Measurements from ENCODE around the gene SMOC1. TPM values are rescaled to one million over a fixed set of nuclear protein-coding genes. Genes with fewer than 3 reads are reported as not detected.

SMOC1 gene
- total and polyA plus RNA-seq, 8 donors = 1.2 to 3.3 (median 2.1) TPM; not detected in 2

- no peaks in the 10 kb centered on the region for H3K4me1 ChIP-seq
- TF ChIP-seq POLR2A (IDR thresholded peaks at IDR 0.05) (no peak), EP300 (IDR thresholded peaks at IDR 0.05) (no peak), POLR2AphosphoS5 (IDR thresholded peaks at IDR 0.05) (no peak)
- TF ChIP-seq, protein P1, sequence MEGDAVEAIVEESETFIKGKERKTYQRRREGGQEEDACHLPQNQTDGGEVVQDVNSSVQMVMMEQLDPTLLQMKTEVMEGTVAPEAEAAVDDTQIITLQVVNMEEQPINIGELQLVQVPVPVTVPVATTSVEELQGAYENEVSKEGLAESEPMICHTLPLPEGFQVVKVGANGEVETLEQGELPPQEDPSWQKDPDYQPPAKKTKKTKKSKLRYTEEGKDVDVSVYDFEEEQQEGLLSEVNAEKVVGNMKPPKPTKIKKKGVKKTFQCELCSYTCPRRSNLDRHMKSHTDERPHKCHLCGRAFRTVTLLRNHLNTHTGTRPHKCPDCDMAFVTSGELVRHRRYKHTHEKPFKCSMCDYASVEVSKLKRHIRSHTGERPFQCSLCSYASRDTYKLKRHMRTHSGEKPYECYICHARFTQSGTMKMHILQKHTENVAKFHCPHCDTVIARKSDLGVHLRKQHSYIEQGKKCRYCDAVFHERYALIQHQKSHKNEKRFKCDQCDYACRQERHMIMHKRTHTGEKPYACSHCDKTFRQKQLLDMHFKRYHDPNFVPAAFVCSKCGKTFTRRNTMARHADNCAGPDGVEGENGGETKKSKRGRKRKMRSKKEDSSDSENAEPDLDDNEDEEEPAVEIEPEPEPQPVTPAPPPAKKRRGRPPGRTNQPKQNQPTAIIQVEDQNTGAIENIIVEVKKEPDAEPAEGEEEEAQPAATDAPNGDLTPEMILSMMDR (IDR thresholded peaks at IDR 0.05) = no peak
- H3K36me3 ChIP-seq = no peaks in the 10 kb centered on the region
- no peaks in the 10 kb centered on the region for H3K9me3 ChIP-seq
- 81 to 91% (median 88%) methylated on average over 8 of the region's 8 CpGs for WGBS, 5 donors
- intact Hi-C loops (cut with DNase I; ENCODE audit: low total_unique reads) = no loop called here
- no peak for DNase-seq
- no peak overlapping the region for H3K27ac ChIP-seq
- H3K27me3 ChIP-seq = peaks cover 0 to 4% (median 0%) of the 10 kb centered on the region in 3 donors
- H3K4me3 ChIP-seq = no peak overlapping the region
Observed at GRCh38 chr14:70033116-70033515, 153.9 kb downstream of the SMOC1 start.

- Histone ChIP-seq H3K36me3 (no peaks in the 10 kb centered on the region), H3K27ac (no peak overlapping the region), H3K4me3 (no peak overlapping the region), H3K4me1 (no peaks in the 10 kb centered on the region), H3K27me3 (peaks cover 0 to under 1% (median 0%) of the 10 kb centered on the region in 3 donors), H3K9me3 (no peaks in the 10 kb centered on the region)
- DNase-seq = no peak
- no peak for TF ChIP-seq POLR2A (IDR thresholded peaks at IDR 0.05)
- TF ChIP-seq EP300 (IDR thresholded peaks at IDR 0.05) = no peak
- TF ChIP-seq, protein P1 (IDR thresholded peaks at IDR 0.05) = no peak
- no peak for TF ChIP-seq POLR2AphosphoS5 (IDR thresholded peaks at IDR 0.05)
- 67 to 87% (median 78%) methylated on average over 2 of the region's 2 CpGs for WGBS, 5 donors
- intact Hi-C loops (cut with DNase I; ENCODE audit: low total_unique reads) = no loop called here
Observed at GRCh38 chr14:70033561-70033960, 154.3 kb downstream of the SMOC1 start.

GRCh38 chr14:70034257-70034656 is 155.0 kb downstream of the SMOC1 start:
- Histone ChIP-seq H3K9me3 (no peaks in the 10 kb centered on the region), H3K36me3 (no peaks in the 10 kb centered on the region)

DNA sequence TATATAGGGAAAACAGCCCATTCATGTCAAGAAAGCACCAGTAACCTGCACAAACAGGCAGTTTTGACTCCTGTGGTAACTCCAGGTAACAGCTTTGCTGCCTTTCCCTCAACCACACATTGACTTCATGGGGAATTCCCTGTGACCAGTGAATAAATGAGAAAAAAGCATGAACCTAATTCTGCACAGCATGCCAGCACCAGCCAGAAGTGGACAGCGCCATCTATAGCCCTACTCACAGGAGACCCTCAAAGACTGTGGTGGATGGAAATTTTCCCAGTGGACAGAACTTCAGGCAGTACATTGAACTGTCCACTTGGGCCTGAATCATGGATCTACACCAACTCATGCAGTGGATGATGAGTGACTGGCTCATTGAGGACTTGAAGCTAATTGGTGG is 157.4 kb downstream of the SMOC1 start:
- intact Hi-C loops (cut with DNase I; ENCODE audit: low total_unique reads) = no loop called here
- 45 to 77% (median 61%) methylated on average over 1 of the region's 1 CpG for WGBS, 5 donors
- Histone ChIP-seq H3K27me3 (no peaks in the 10 kb centered on the region), H3K9me3 (no peaks in the 10 kb centered on the region), H3K4me3 (no peak overlapping the region), H3K27ac (no peak overlapping the region), H3K4me1 (no peaks in the 10 kb centered on the region), H3K36me3 (no peaks in the 10 kb centered on the region)
- DNase-seq = no peak
- TF ChIP-seq POLR2A (IDR thresholded peaks at IDR 0.05) = no peak
- TF ChIP-seq POLR2AphosphoS5 (IDR thresholded peaks at IDR 0.05) = no peak
- TF ChIP-seq EP300 (IDR thresholded peaks at IDR 0.05) = no peak
- TF ChIP-seq, protein P1 (IDR thresholded peaks at IDR 0.05) = no peak

More at GRCh38 chr14:70034257-70034656, 155.0 kb downstream of the SMOC1 start:
- Histone ChIP-seq H3K4me1 (no peaks in the 10 kb centered on the region), H3K27ac (no peak overlapping the region), H3K27me3 (no peaks in the 10 kb centered on the region), H3K4me3 (no peak overlapping the region)
- WGBS, 5 donors = 53 to 67% (median 65%) methylated on average over 3 of the region's 3 CpGs
- intact Hi-C loops (cut with DNase I; ENCODE audit: low total_unique reads) = no loop called here
- TF ChIP-seq EP300 (IDR thresholded peaks at IDR 0.05) = no peak
- no peak for TF ChIP-seq POLR2A (IDR thresholded peaks at IDR 0.05)
- TF ChIP-seq POLR2AphosphoS5 (IDR thresholded peaks at IDR 0.05) = no peak
- TF ChIP-seq, protein P1 (IDR thresholded peaks at IDR 0.05) = no peak
- DNase-seq = peak in 1 of 2 donors; percentile 28

All from stomach (tissue), 9 donors.